H1 (cell line): ENCODE measurements around the gene STT3A. TPM values are rescaled to one million over a fixed set of nuclear protein-coding genes. Genes with fewer than 3 reads are reported as not detected.

ENCODE experiments used
- GTF2F1 ChIP-seq: IDR thresholded peaks from 2 replicates; pipeline ENCODE4 v1.6.1; 2012; ENCODE audit warnings: low read depth, low read length, improper control_type of control experiment, borderline replicate concordance
- polyA plus RNA-seq, 7 experiments: library from polyadenylated mRNA; depleted of rRNA in 3 of 7; stranded (reverse) in 5 of 7; unstranded in 2 of 7; fragments of >200 nt in 5 of 7; fragments of 200-250 nt in 2 of 7; gene quantifications; 1 replicate in 5 of 7; 2 replicates in 1 of 7; 4 replicates in 1 of 7; pipeline versions ENCODE4 v1.2.1 to v1.2.3, GENCODE V29; 2011 to 2013; ENCODE audit warnings: missing spikeins in 2 of 7, mixed read lengths in 2 of 7
- total RNA-seq: library from RNA; stranded (reverse); fragmentation: NEBNext Ultra II Directional; extraction: Animal tissue kit (Norgen Biotek cat#: 25700); gene quantifications from 2 replicates; pipeline ENCODE4 v1.2.1, GENCODE V29; 2021

Gene STT3A
- total and polyA plus RNA-seq, 2 of the 8 experiments (the other 6 are each of a cell fraction or from before 2014, with no cell fraction given), result 173 to 211 TPM

DNA sequence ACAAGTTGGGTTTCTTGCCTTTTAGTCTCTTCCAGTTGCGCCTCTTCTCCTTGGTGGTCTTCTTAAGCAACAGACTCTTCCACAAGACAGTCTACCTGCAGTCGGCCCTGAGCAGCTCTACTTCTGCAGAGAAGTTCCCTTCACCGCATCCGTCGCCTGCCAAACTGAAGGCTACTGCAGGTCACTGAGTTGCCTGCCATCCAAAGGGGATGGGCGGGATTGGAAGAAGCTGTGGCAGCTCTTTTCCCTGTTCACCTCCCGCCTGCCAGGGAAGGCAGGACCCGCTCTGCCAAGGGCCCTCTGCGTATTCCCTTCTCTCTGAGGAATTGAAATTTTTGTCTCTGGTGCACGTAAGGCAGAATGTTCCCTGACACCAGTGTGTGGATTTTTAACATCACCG is 9.2 kb upstream of the STT3A start (continued):
- no peak for TF ChIP-seq GTF2F1
